Renal pelvis (tissue), 4 donors: ENCODE measurements around the gene NUDT8. TPM values are rescaled to one million over a fixed set of nuclear protein-coding genes. Genes with fewer than 3 reads are reported as not detected.
"Not testable (repeated sequence)": the region's sequence is repeated elsewhere in the genome, so short reads cannot be mapped to it uniquely, and the experiment has no call there.

Experiments
- DNase-seq: peaks from one replicate; pipeline ENCODE4 v3.0.0-alpha.2; 2013
- polyA plus RNA-seq, 3 donors: library from polyadenylated mRNA; unstranded; fragments of 120-200 nt; gene quantifications; one replicate each; pipeline ENCODE4 v1.2.1, GENCODE V29; 2013; ENCODE audit not compliant: insufficient read length in 3 of 3

The NUDT8 gene
- polyA plus RNA-seq, 3 donors = 5.7 to 6.8 (median 6.7) TPM

- peak; percentile 34 for DNase-seq
Measured at GRCh38 chr11:67613960-67614715, 15.6 kb downstream of the NUDT8 start.

GRCh38 chr11:67613313-67613959 is 16.3 kb downstream of the NUDT8 start:
- no peak for DNase-seq

DNA sequence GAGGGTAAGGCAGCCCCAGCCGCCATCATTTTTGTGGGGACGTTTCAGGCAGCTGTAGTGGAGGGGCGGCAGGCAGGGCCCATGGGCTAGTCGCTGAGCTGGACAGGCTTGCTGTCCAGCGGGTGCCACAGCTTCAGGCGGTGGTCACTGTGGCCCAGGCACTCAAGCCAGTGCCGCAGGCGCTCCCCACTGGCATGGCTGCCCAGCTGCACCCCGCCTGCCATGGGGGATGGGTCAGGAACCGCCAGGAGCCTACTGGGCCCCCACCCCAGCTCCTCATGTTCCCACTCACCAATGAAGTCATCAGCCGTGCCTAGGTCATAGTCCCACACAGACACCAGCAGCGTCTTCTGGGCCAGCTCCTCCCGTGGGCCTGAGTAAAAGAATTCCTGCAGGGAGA is 17.0 kb downstream of the NUDT8 start:
- DNase-seq = no peak

- no peak for DNase-seq
Measured at GRCh38 chr11:67611704-67612587, 17.8 kb downstream of the NUDT8 start.

DNA sequence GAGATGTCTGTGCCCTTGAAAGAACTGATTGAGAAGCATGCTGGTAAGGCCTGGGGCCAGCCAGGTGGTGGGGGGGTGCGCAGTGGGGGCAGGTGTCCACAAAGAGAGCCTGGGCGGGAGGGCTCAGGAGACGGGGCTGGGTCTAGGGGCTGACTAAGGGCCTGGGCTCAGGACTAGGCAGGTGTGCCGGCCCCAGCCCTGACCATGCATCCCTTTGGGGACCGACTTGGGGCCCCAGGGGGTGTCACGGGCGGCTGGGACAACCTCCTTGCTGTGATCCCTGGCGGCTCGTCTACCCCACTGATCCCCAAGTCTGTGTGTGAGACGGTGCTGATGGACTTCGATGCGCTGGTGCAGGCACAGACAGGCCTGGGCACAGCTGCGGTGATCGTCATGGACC is 18.6 kb downstream of the NUDT8 start:
- DNase-seq = no peak

DNA sequence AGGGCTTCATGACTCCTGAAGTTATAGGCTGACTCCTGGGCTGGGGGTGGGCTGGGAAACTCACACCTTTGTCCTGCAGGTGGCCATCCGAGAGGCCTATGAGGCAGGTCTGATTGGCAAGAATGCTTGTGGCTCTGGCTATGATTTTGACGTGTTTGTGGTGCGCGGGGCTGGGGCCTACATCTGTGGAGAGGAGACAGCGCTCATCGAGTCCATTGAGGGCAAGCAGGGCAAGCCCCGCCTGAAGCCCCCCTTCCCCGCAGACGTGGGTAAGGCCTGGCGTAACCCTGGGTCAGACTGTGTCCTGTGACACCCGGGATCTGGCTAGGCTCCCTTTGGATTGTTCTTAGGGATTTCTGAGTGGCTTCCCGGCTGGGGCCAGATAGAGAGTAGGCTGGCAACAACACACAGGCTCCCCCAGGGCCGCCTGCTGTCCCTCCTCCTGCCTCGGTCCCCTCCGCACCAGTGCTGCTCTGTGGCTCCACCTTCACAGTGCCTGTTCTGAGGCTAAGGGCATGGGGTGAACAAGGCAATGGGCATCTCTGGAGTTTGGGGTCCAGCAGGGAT is 19.4 kb downstream of the NUDT8 start:
- no peak for DNase-seq

DNA sequence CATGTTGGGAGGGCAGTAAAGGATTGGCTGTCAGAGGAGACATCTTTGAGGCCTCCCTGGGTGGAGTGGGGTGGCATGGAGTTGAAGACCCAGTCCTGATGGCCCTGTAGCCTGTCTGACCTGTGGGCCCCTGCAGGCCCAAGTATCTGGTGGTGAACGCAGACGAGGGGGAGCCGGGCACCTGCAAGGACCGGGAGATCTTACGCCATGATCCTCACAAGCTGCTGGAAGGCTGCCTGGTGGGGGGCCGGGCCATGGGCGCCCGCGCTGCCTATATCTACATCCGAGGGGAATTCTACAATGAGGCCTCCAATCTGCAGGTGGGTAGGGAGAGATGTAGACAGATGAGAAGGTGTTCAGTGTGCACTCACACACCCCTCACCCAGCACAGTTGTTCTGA is 20.4 kb downstream of the NUDT8 start:
- DNase-seq = no peak

GRCh38 chr11:67608486-67608885 is 21.3 kb downstream of the NUDT8 start:
- DNase-seq = no peak

GRCh38 chr11:67607507-67607906 is 22.2 kb downstream of the NUDT8 start:
- DNase-seq = no peak

GRCh38 chr11:67606492-67607295 is 23.0 kb downstream of the NUDT8 start, which contains the start of gene NDUFV1:
TSS of gene NDUFV1 (plus strand) at chr11:67606936. CDS start at chr11:67607005, 69 bp downstream.
- DNase-seq = peak; percentile 96

- no peak for DNase-seq
Measured at GRCh38 chr11:67606093-67606491, 23.6 kb downstream of the NUDT8 start.

GRCh38 chr11:67605231-67606011 is 24.3 kb downstream of the NUDT8 start:
- DNase-seq = no peak

- DNase-seq = no peak
Measured at GRCh38 chr11:67604815-67605214, 24.9 kb downstream of the NUDT8 start.

- DNase-seq = not testable (repeated sequence)
Measured at GRCh38 chr11:67604119-67604518, 25.6 kb downstream of the NUDT8 start.

- no peak for DNase-seq
Measured at GRCh38 chr11:67601098-67601497, 28.6 kb downstream of the NUDT8 start.

DNA sequence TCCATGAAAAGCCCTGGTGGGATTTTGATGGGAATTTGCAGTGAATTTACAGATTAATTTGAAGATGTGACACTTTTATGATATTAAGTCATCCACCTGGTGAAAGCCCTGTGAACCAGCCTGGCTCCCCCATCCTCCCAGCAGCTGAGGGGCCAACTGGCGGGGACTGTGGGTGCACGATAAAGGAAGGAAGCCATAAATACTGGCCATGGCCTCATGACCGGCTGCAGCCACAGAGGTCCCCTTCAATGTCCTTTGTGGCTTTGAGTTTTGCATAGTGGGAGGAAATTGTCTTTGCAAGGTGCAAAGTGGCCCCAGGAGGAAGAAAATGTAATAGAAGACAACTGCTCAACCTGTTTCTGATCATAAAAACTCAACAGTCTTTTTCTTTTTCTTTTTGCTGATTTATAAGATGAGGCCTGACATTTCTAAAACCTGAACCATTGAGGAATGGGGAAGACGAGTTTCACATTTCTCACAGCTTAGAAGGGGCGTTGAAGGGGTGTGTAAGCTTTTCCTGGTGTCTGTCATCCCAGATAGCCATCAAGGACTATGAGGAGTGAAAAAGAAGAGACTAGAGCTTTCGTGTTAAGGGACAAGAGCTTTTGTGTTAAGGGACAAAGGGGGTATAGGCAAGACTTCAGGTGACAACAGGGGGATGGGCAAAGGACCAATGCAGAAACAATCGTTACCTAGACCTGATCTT is 29.3 kb downstream of the NUDT8 start:
- DNase-seq = no peak

- no peak for DNase-seq
Measured at GRCh38 chr11:67599149-67599548, 30.6 kb downstream of the NUDT8 start.

DNA sequence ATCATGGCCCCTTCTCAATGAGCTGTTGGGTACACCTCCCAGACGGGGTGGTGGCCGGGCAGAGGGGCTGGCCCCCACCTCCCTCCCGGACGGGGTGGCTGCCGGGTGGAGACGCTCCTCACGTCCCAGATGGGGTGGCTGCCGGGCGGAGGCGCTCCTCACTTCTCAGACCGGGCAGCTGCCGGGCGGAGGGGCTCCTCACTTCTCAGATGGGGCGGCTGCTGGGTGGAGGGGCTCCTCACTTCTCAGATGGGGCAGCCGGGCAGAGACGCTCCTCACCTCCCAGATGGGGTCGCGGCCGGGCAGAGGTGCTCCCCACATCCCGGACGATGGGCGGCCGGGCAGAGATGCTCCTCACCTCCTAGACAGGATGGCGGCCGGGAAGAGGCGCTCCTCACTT is 31.8 kb downstream of the NUDT8 start:
- not testable (repeated sequence) for DNase-seq

- not testable (repeated sequence) for DNase-seq
Measured at GRCh38 chr11:67597458-67597857, 32.3 kb downstream of the NUDT8 start.
